Stimulated activated CD8-positive, alpha-beta memory T cell treated with anti-CD3 and anti-CD28 coated beads, Interleukin-4, amount 100 ng/mL, for 48 hours (primary cell): ENCODE measurements around the gene MCM3AP.
A peak's percentile ranks its signal among the peaks of the same experiment; 100 is the strongest.
"Not testable (repeated sequence)": the region's sequence is repeated elsewhere in the genome, so short reads cannot be mapped to it uniquely, and the experiment has no call there.

ENCODE experiments used
- DNase-seq: peaks from one replicate; pipeline ENCODE4 v3.0.0-alpha.2; 2020

Gene MCM3AP

GRCh38 chr21:46200877-46201803 is 84.3 kb downstream of the MCM3AP start:
- DNase-seq: not testable (repeated sequence)

GRCh38 chr21:46199436-46200373 is 85.7 kb downstream of the MCM3AP start:
- DNase-seq: no peak

- DNase-seq: no peak
Measured at GRCh38 chr21:46196733-46197132, 88.7 kb downstream of the MCM3AP start.

- no peak for DNase-seq
Measured at GRCh38 chr21:46195595-46196195, 89.7 kb downstream of the MCM3AP start.

- DNase-seq: no peak
Measured at GRCh38 chr21:46194374-46195334, 90.8 kb downstream of the MCM3AP start.

GRCh38 chr21:46193829-46194373 is 91.5 kb downstream of the MCM3AP start:
- no peak for DNase-seq

GRCh38 chr21:46191686-46192575 is 93.5 kb downstream of the MCM3AP start:
- peak; percentile 16 for DNase-seq

- DNase-seq: peak; percentile 4
Measured at GRCh38 chr21:46191257-46191685, 94.1 kb downstream of the MCM3AP start.

GRCh38 chr21:46190491-46191131 is 94.8 kb downstream of the MCM3AP start:
- peak; percentile 9 for DNase-seq

GRCh38 chr21:46189959-46190490 is 95.4 kb downstream of the MCM3AP start:
- DNase-seq: peak; percentile 15

- peak; percentile 8 for DNase-seq
Measured at GRCh38 chr21:46189213-46189958, 96.0 kb downstream of the MCM3AP start.

GRCh38 chr21:46188226-46189212 is 96.9 kb downstream of the MCM3AP start:
- DNase-seq: peak; percentile 28

- no peak for DNase-seq
Measured at GRCh38 chr21:46187814-46188213, 97.6 kb downstream of the MCM3AP start.

GRCh38 chr21:46187261-46187660 is 98.2 kb downstream of the MCM3AP start:
- no peak for DNase-seq

GRCh38 chr21:46185716-46186115 is 99.7 kb downstream of the MCM3AP start:
- no peak for DNase-seq
